ENCODE measurements around the gene KIF16B. TPM values are rescaled to one million over a fixed set of nuclear protein-coding genes. Genes with fewer than 3 reads are reported as not detected.
"Not testable (repeated sequence)": the region's sequence is repeated elsewhere in the genome, so short reads cannot be mapped to it uniquely, and the experiment has no call there.

Gene KIF16B
- total RNA-seq, 2 experiments from 2014 or later, result 7.5 to 8.7 TPM

- intact Hi-C loops (cut with DNase I, micrococcal nuclease), result no loop called here
- H3K27ac Mint-ChIP-seq, result no peak overlapping the region
- no peak overlapping the region for H3K4me3 Mint-ChIP-seq
- ATAC-seq (no peak), DNase-seq (no peak)
- no peaks in the 10 kb centered on the region for H3K27me3 Mint-ChIP-seq
- ChIA-PET POLR2A (no interaction called here), CTCF (interaction anchor here (0.6 kb wide), 1 partner anchor 13 kb away, joined by 3 read pairs; no protein-coding TSS in a partner anchor)
- no peaks in the 10 kb centered on the region for H3K36me3 Mint-ChIP-seq (ENCODE audit: low read depth)
- peaks cover 18% of the 10 kb centered on the region for H3K4me1 Mint-ChIP-seq
- no peaks in the 10 kb centered on the region for H3K9me3 Mint-ChIP-seq (ENCODE audit: low read depth)
Measured at GRCh38 chr20:16566080-16566479, 7.2 kb downstream of the KIF16B start.

GRCh38 chr20:16564079-16564478 is 9.2 kb downstream of the KIF16B start:
- H3K4me1 Mint-ChIP-seq; CTCF ChIA-PET; H3K4me3 Mint-ChIP-seq; POLR2A ChIA-PET; H3K27ac Mint-ChIP-seq; H3K27me3 Mint-ChIP-seq; intact Hi-C loops (cut with DNase I, micrococcal nuclease); DNase-seq; ATAC-seq; H3K9me3 Mint-ChIP-seq (ENCODE audit: low read depth); H3K36me3 Mint-ChIP-seq (ENCODE audit: low read depth): not testable (repeated sequence)

GRCh38 chr20:16563066-16563806 is 10.0 kb downstream of the KIF16B start:
- intact Hi-C loops (cut with DNase I, micrococcal nuclease), result no loop called here
- ChIA-PET POLR2A (no interaction called here), CTCF (no interaction called here)
- H3K4me1 Mint-ChIP-seq, result peaks cover 10% of the 10 kb centered on the region
- ATAC-seq (no peak), DNase-seq (no peak)
- H3K27ac Mint-ChIP-seq, result no peak overlapping the region
- no peaks in the 10 kb centered on the region for H3K27me3 Mint-ChIP-seq
- no peak overlapping the region for H3K4me3 Mint-ChIP-seq
- no peaks in the 10 kb centered on the region for H3K36me3 Mint-ChIP-seq (ENCODE audit: low read depth)
- no peaks in the 10 kb centered on the region for H3K9me3 Mint-ChIP-seq (ENCODE audit: low read depth)

GRCh38 chr20:16562259-16562658 is 11.0 kb downstream of the KIF16B start:
- no peak for DNase-seq
- Mint-ChIP-seq H3K4me3 (no peak overlapping the region), H3K9me3 (ENCODE audit: low read depth) (no peaks in the 10 kb centered on the region), H3K4me1 (peaks cover 11% of the 10 kb centered on the region), H3K36me3 (ENCODE audit: low read depth) (no peaks in the 10 kb centered on the region), H3K27ac (no peak overlapping the region), H3K27me3 (no peaks in the 10 kb centered on the region)
- ChIA-PET CTCF (no interaction called here), POLR2A (no interaction called here)
- ATAC-seq, result no peak
- intact Hi-C loops (cut with DNase I, micrococcal nuclease), result no loop called here

GRCh38 chr20:16560661-16561060 is 12.6 kb downstream of the KIF16B start:
- ATAC-seq (no peak), DNase-seq (no peak)
- no peaks in the 10 kb centered on the region for H3K27me3 Mint-ChIP-seq
- POLR2A ChIA-PET, result no interaction called here
- H3K4me3 Mint-ChIP-seq, result no peak overlapping the region
- intact Hi-C loops (cut with DNase I, micrococcal nuclease), result no loop called here
- peaks cover 7% of the 10 kb centered on the region for H3K4me1 Mint-ChIP-seq
- no peaks in the 10 kb centered on the region for H3K36me3 Mint-ChIP-seq (ENCODE audit: low read depth)
- H3K27ac Mint-ChIP-seq, result no peak overlapping the region
- no peaks in the 10 kb centered on the region for H3K9me3 Mint-ChIP-seq (ENCODE audit: low read depth)
- CTCF ChIA-PET, result interaction anchor here (0.9 kb wide), 1 partner anchor 85 kb away, joined by 3 read pairs; no protein-coding TSS in a partner anchor

- no peaks in the 10 kb centered on the region for H3K9me3 Mint-ChIP-seq (ENCODE audit: low read depth)
- H3K27me3 Mint-ChIP-seq, result no peaks in the 10 kb centered on the region
Measured at GRCh38 chr20:16560216-16560615, 13.0 kb downstream of the KIF16B start.

GRCh38 chr20:16556301-16556700 is 16.9 kb downstream of the KIF16B start:
- ATAC-seq (no peak), DNase-seq (no peak)
- Mint-ChIP-seq H3K4me1 (peaks cover 7% of the 10 kb centered on the region), H3K27ac (no peak overlapping the region), H3K9me3 (ENCODE audit: low read depth) (no peaks in the 10 kb centered on the region), H3K36me3 (ENCODE audit: low read depth) (peaks cover 7% of the 10 kb centered on the region), H3K27me3 (no peaks in the 10 kb centered on the region), H3K4me3 (no peak overlapping the region)
- ChIA-PET POLR2A (no interaction called here), CTCF (interaction anchor here (1.3 kb wide), 1 partner anchor 12 kb away, joined by 3 read pairs; no protein-coding TSS in a partner anchor)
- intact Hi-C loops (cut with DNase I, micrococcal nuclease), result no loop called here

More at GRCh38 chr20:16560216-16560615, 13.0 kb downstream of the KIF16B start:
- ATAC-seq (no peak), DNase-seq (no peak)
- no peak overlapping the region for H3K4me3 Mint-ChIP-seq
- peaks cover 5% of the 10 kb centered on the region for H3K4me1 Mint-ChIP-seq
- no peaks in the 10 kb centered on the region for H3K36me3 Mint-ChIP-seq (ENCODE audit: low read depth)
- ChIA-PET POLR2A (no interaction called here), CTCF (interaction anchor here (0.7 to 0.9 kb wide), 2 partner anchors 15 to 85 kb away, joined by 3 read pairs; no protein-coding TSS in a partner anchor)
- H3K27ac Mint-ChIP-seq, result no peak overlapping the region
- intact Hi-C loops (cut with DNase I, micrococcal nuclease), result no loop called here

GRCh38 chr20:16555754-16556153 is 17.5 kb downstream of the KIF16B start:
- Mint-ChIP-seq H3K9me3 (ENCODE audit: low read depth) (no peaks in the 10 kb centered on the region), H3K4me3 (no peak overlapping the region), H3K4me1 (peaks cover 7% of the 10 kb centered on the region), H3K27me3 (no peaks in the 10 kb centered on the region), H3K27ac (no peak overlapping the region), H3K36me3 (ENCODE audit: low read depth) (peaks cover 7% of the 10 kb centered on the region)
- ATAC-seq (no peak), DNase-seq (no peak)
- CTCF ChIA-PET, result interaction anchor here (1.3 kb wide), 1 partner anchor 13 kb away, joined by 3 read pairs; no protein-coding TSS in a partner anchor
- intact Hi-C loops (cut with DNase I, micrococcal nuclease), result no loop called here
- POLR2A ChIA-PET, result no interaction called here

GRCh38 chr20:16554766-16555543 is 18.3 kb downstream of the KIF16B start:
- Mint-ChIP-seq H3K27me3 (no peaks in the 10 kb centered on the region), H3K9me3 (ENCODE audit: low read depth) (no peaks in the 10 kb centered on the region), H3K4me1 (peaks cover 7% of the 10 kb centered on the region), H3K36me3 (ENCODE audit: low read depth) (peaks cover 7% of the 10 kb centered on the region), H3K4me3 (no peak overlapping the region), H3K27ac (no peak overlapping the region)
- no peak for ATAC-seq
- CTCF ChIA-PET, result interaction anchor here (0.6 to 1.3 kb wide), 2 partner anchors 14 to 1199 kb away, joined by 3 read pairs; no protein-coding TSS in a partner anchor
- POLR2A ChIA-PET, result no interaction called here
- DNase-seq, result no peak
- intact Hi-C loops (cut with DNase I, micrococcal nuclease), result no loop called here

- peaks cover 7% of the 10 kb centered on the region for H3K4me1 Mint-ChIP-seq
- CTCF ChIA-PET, result interaction anchor here (0.7 kb wide), 1 partner anchor 12 kb away, joined by 3 read pairs; no protein-coding TSS in a partner anchor
- no peaks in the 10 kb centered on the region for H3K27me3 Mint-ChIP-seq
- DNase-seq, result no peak
- ATAC-seq, result no peak
- intact Hi-C loops (cut with DNase I, micrococcal nuclease), result no loop called here
- H3K4me3 Mint-ChIP-seq, result no peak overlapping the region
- no peaks in the 10 kb centered on the region for H3K9me3 Mint-ChIP-seq (ENCODE audit: low read depth)
- POLR2A ChIA-PET, result no interaction called here
- H3K27ac Mint-ChIP-seq, result no peak overlapping the region
- peaks cover 7% of the 10 kb centered on the region for H3K36me3 Mint-ChIP-seq (ENCODE audit: low read depth)
Measured at GRCh38 chr20:16553684-16554083, 19.6 kb downstream of the KIF16B start.

- no peak overlapping the region for H3K4me3 Mint-ChIP-seq
- CTCF ChIA-PET, result interaction anchor here (0.6 to 1.5 kb wide), 4 partner anchors 12 to 182 kb away, joined by 3 read pairs; no protein-coding TSS in a partner anchor
- no peak overlapping the region for H3K27ac Mint-ChIP-seq
- no peaks in the 10 kb centered on the region for H3K27me3 Mint-ChIP-seq
- no peak for ATAC-seq
- H3K4me1 Mint-ChIP-seq, result peaks cover 7% of the 10 kb centered on the region
- intact Hi-C loops (cut with DNase I, micrococcal nuclease), result no loop called here
- H3K36me3 Mint-ChIP-seq (ENCODE audit: low read depth), result peaks cover 7% of the 10 kb centered on the region
- no peak for DNase-seq
- H3K9me3 Mint-ChIP-seq (ENCODE audit: low read depth), result no peaks in the 10 kb centered on the region
- POLR2A ChIA-PET, result no interaction called here
Measured at GRCh38 chr20:16553101-16553500, 20.1 kb downstream of the KIF16B start.

GRCh38 chr20:16552015-16552414 is 21.2 kb downstream of the KIF16B start:
- no peak overlapping the region for H3K4me3 Mint-ChIP-seq
- CTCF ChIA-PET, result interaction anchor here (1.5 kb wide), 1 partner anchor 13 kb away, joined by 3 read pairs; no protein-coding TSS in a partner anchor
- peaks cover 7% of the 10 kb centered on the region for H3K36me3 Mint-ChIP-seq (ENCODE audit: low read depth)
- ATAC-seq, result no peak
- H3K27ac Mint-ChIP-seq, result no peak overlapping the region
- POLR2A ChIA-PET, result no interaction called here
- H3K27me3 Mint-ChIP-seq, result no peaks in the 10 kb centered on the region
- no peaks in the 10 kb centered on the region for H3K9me3 Mint-ChIP-seq (ENCODE audit: low read depth)
- intact Hi-C loops (cut with DNase I, micrococcal nuclease), result no loop called here
- peaks cover 7% of the 10 kb centered on the region for H3K4me1 Mint-ChIP-seq
- DNase-seq, result no peak

Measured in activated CD4-positive, alpha-beta T cell treated with anti-CD3 and anti-CD28 coated beads for 36 hours (primary cell).